Activated CD8-positive, alpha-beta T cell treated with anti-CD3 and anti-CD28 coated beads for 36 hours (primary cell): Measurements from ENCODE around the gene FRMD4B. TPM values are rescaled to one million over a fixed set of nuclear protein-coding genes. Genes with fewer than 3 reads are reported as not detected.

ENCODE experiments used
- ATAC-seq: fragments of 200-7000 bp; cut with Tn5 transposase; one replicate; pipeline ENCODE4 v1.10.0; 2021; ENCODE audit warnings: mild to moderate bottlenecking, moderate library complexity
- CTCF ChIA-PET: fragments of 350-600 bp; sonication (Branson Sonifier 250); formaldehyde crosslinking; loops from one replicate; lab custom pipeline; 2021; ENCODE audit warnings: antibody characterized with exemption; lab: Charles Lee
- POLR2A ChIA-PET: fragments of 350-600 bp; sonication (Branson Sonifier 250); formaldehyde crosslinking; loops from one replicate; lab custom pipeline; 2021; ENCODE audit warnings: antibody characterized with exemption; lab: Charles Lee
- DNase-seq: peaks from one replicate; pipeline ENCODE4 v3.0.0-alpha.2; 2020
- H3K27ac Mint-ChIP-seq: one replicate; pipeline ENCODE4 v1.8.0; 2021; ENCODE audit warnings: mild to moderate bottlenecking, mixed read lengths
- H3K27me3 Mint-ChIP-seq: one replicate; pipeline ENCODE4 v1.8.0; 2021; ENCODE audit warnings: mixed read lengths
- H3K36me3 Mint-ChIP-seq: one replicate; pipeline ENCODE4 v1.8.0; 2021; ENCODE audit warnings: low read depth, mixed read lengths
- H3K4me1 Mint-ChIP-seq: one replicate; pipeline ENCODE4 v1.8.0; 2021; ENCODE audit warnings: low read depth, mixed read lengths
- H3K4me3 Mint-ChIP-seq: one replicate; pipeline ENCODE4 v1.8.0; 2021; ENCODE audit warnings: mild to moderate bottlenecking, moderate library complexity, mixed read lengths
- H3K9me3 Mint-ChIP-seq: one replicate; pipeline ENCODE4 v1.8.0; 2021; ENCODE audit warnings: mixed read lengths
- CTCF ChIP-seq: fragments of 200-600 bp; IDR thresholded peaks from one replicate; pipeline ENCODE4 v1.8.0; 2022; ENCODE audit warnings: antibody characterized with exemption, mild to moderate bottlenecking
- intact Hi-C: fragments of 100-400 bp; cut with micrococcal nuclease; formaldehyde crosslinking; loops from one replicate; pipeline ENCODE4 v1.10.0; 2022
- total RNA-seq, 2 experiments: library from RNA; stranded (reverse); gene quantifications; one replicate each; pipeline ENCODE4 v1.2.3, GENCODE V29; 2021

Gene FRMD4B
- total RNA-seq, 2 experiments from 2014 or later: 11.7 to 11.8 TPM

DNA sequence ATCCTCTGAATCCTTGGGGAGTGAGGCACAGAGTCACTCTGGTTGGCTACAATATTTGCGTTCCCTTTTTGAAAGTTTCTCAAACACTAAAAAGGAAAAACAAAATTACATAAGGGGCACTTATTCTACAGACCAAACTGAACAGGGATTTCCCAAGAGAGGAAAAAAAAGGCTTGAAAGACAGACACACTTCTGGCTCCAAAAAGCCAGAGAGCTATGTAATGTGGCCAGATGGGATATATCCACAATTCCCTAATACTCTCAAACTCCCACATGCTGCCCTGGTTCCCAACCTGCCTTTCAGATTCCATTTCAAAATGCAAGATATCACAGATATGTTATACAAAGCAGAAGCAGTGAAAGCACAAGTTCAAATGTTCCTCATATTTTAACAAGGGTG is 1.6 kb downstream of the FRMD4B start:
- peaks cover 48% of the 10 kb centered on the region for H3K27me3 Mint-ChIP-seq
- ChIA-PET CTCF (interaction anchor here (0.6 to 1.0 kb wide), 2 partner anchors 13 to 264 kb away, joined by 3 to 4 read pairs; no protein-coding TSS in a partner anchor), POLR2A (interaction anchor here (0.6 kb wide), 1 partner anchor 49 kb away, joined by 5 read pairs; no protein-coding TSS in a partner anchor)
- H3K4me1 Mint-ChIP-seq: peaks cover 9% of the 10 kb centered on the region
- H3K4me3 Mint-ChIP-seq: no peak overlapping the region
- no peak overlapping the region for H3K27ac Mint-ChIP-seq
- ATAC-seq: no peak
- no peaks in the 10 kb centered on the region for H3K9me3 Mint-ChIP-seq
- no peaks in the 10 kb centered on the region for H3K36me3 Mint-ChIP-seq
- intact Hi-C loops: no loop called here
- TF ChIP-seq CTCF: no peak
- DNase-seq: no peak

DNA sequence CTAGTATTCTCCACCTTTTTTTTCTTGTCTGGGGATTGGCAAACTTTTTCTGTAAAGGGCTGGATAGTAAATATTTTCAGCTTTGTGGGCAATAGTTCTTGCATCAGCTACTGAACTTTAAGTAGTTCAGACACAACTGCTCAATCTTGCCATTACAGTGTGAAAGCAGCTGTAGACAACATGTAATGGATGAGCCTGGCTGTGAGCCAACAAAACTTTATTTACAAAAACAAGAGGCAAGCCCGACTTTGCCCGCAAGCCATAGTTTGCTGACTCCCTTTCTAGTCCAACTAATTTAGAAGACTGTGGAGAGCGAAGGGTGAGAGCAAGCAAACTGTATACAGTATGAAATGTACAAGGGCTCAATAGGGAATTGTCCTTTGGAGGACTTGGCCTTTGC is 6.2 kb downstream of the FRMD4B start:
- no peak for TF ChIP-seq CTCF
- no peak for DNase-seq
- POLR2A ChIA-PET: no interaction called here
- no peak for ATAC-seq
- Mint-ChIP-seq H3K4me1 (no peaks in the 10 kb centered on the region), H3K9me3 (no peaks in the 10 kb centered on the region), H3K4me3 (no peak overlapping the region), H3K36me3 (no peaks in the 10 kb centered on the region), H3K27me3 (peaks cover 24% of the 10 kb centered on the region), H3K27ac (no peak overlapping the region)
- intact Hi-C loops: no loop called here
- CTCF ChIA-PET: interaction anchor here (1.4 kb wide), 1 partner anchor 10 kb away, joined by 6 read pairs; no protein-coding TSS in a partner anchor

DNA sequence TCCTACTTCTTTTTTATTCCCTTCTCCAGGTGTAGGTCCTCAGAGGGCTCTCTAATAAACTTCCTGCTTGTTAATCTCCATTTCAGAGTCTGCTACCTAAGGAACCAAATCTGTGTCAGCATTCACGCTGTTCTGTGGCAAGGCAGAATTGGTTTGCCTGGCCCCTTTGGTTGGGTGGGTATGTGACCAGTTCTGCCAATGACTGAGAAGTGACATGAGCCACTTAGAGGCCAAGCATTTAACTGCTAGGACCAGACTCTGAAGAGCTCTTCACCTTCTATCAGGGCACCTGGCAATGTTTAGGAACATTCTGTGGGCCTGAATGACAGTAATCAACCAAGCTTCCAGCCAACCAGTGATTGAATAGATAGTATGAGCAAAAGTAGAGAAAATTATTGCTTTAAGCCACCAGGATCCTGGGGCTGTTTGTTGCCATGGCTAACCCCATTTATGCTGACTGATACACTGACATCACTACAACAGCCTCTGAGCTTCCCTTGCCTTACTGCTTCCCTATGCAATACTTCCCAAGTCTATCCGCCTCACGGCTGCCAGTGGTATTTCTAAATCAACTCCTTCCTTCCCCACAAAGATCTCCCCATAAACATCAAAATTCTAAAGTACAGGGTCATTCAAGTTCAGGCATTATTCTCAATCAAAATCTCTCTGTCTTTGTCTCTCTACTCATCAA is 7.6 kb downstream of the FRMD4B start:
- ATAC-seq: no peak
- POLR2A ChIA-PET: no interaction called here
- DNase-seq: no peak
- TF ChIP-seq CTCF: no peak
- H3K27ac Mint-ChIP-seq: no peak overlapping the region
- CTCF ChIA-PET: interaction anchor here (1.1 to 2.3 kb wide), 2 partner anchors 32 to 62 kb away, joined by 4 to 10 read pairs; no protein-coding TSS in a partner anchor
- H3K4me3 Mint-ChIP-seq: no peak overlapping the region
- H3K27me3 Mint-ChIP-seq: peaks cover 18% of the 10 kb centered on the region
- no peaks in the 10 kb centered on the region for H3K4me1 Mint-ChIP-seq
- H3K9me3 Mint-ChIP-seq: no peaks in the 10 kb centered on the region
- no peaks in the 10 kb centered on the region for H3K36me3 Mint-ChIP-seq
- intact Hi-C loops: no loop called here

DNA sequence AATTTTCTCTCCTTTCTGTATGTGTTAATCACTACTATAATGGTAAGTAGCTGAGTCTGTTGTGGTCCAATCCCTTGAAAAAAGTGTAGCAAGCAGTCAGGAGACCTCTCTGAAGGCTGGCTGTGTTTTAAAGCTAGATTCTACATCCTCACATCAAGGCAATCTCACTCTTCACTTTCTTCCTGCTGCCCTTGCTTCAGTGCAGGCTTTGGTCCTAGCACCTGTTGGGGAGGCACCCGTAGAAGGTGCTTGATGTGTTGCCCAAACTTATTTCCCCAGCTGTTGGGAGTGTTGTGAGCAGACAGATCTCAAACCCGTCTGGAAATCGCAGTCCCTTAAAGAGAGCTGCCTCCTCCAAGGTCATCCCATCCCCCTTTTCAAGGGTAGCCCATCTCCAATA is 8.6 kb downstream of the FRMD4B start:
- TF ChIP-seq CTCF: no peak
- intact Hi-C loops: no loop called here
- Mint-ChIP-seq H3K4me3 (no peak overlapping the region), H3K27me3 (peaks cover 14% of the 10 kb centered on the region), H3K9me3 (no peaks in the 10 kb centered on the region), H3K27ac (no peak overlapping the region), H3K4me1 (no peaks in the 10 kb centered on the region), H3K36me3 (no peaks in the 10 kb centered on the region)
- DNase-seq (no peak), ATAC-seq (no peak)
- ChIA-PET POLR2A (no interaction called here), CTCF (interaction anchor here (0.8 to 2.3 kb wide), 5 partner anchors 9 to 256 kb away, joined by 3 to 10 read pairs (median 4); partner anchors contain the start of gene FRMD4B)

GRCh38 chr3:69376731-69377130 is 9.2 kb downstream of the FRMD4B start:
- CTCF ChIA-PET: interaction anchor here (0.8 to 2.3 kb wide), 5 partner anchors 10 to 255 kb away, joined by 3 to 10 read pairs (median 4); partner anchors contain the start of gene FRMD4B
- POLR2A ChIA-PET: no interaction called here
- H3K36me3 Mint-ChIP-seq: no peaks in the 10 kb centered on the region

More at GRCh38 chr3:69376731-69377130, 9.2 kb downstream of the FRMD4B start:
- Mint-ChIP-seq H3K4me1 (no peaks in the 10 kb centered on the region), H3K4me3 (no peak overlapping the region), H3K27ac (no peak overlapping the region), H3K9me3 (no peaks in the 10 kb centered on the region), H3K27me3 (peaks cover 13% of the 10 kb centered on the region)
- intact Hi-C loops: no loop called here
- TF ChIP-seq CTCF: no peak
- ATAC-seq (no peak), DNase-seq (no peak)
